Measurements from ENCODE around the gene TBC1D23. TPM values are rescaled to one million over a fixed set of nuclear protein-coding genes. Genes with fewer than 3 reads are reported as not detected.
"Not testable (repeated sequence)": the region's sequence is repeated elsewhere in the genome, so short reads cannot be mapped to it uniquely, and the experiment has no call there.

TBC1D23 gene
- total RNA-seq, 2 experiments from 2014 or later: 17.6 to 19.4 TPM

- DNase-seq (peak; percentile 34), ATAC-seq (peak; percentile 87)
- no peaks in the 10 kb centered on the region for H3K27me3 Mint-ChIP-seq
- peaks cover 41% of the 10 kb centered on the region for H3K4me1 Mint-ChIP-seq
- no peaks in the 10 kb centered on the region for H3K36me3 Mint-ChIP-seq (ENCODE audit: low read depth)
- peak overlapping the region; percentile 15 for H3K27ac Mint-ChIP-seq
- ChIA-PET POLR2A (interaction anchor here (0.6 to 1.6 kb wide), 4 partner anchors 9 to 452 kb away, joined by 3 to 8 read pairs (median 3); partner anchors contain the start of genes CMSS1 and TBC1D23), CTCF (interaction anchor here (0.8 to 2.0 kb wide), 7 partner anchors 9 to 419 kb away, joined by 3 to 10 read pairs (median 3); partner anchors contain the start of gene TBC1D23)
- intact Hi-C loops (cut with DNase I, micrococcal nuclease): loop anchor here in 1 of 2 experiments (2.0 kb wide), 2 partner anchors 131 to 441 kb away; partner anchors contain the start of genes LNP1 and TOMM70
- no peaks in the 10 kb centered on the region for H3K9me3 Mint-ChIP-seq (ENCODE audit: low read depth)
- H3K4me3 Mint-ChIP-seq: no peak overlapping the region
These were observed 8.8 kb downstream of the TBC1D23 start for GRCh38 chr3:100269410-100270214.

GRCh38 chr3:100270215-100270583 lies 9.4 kb downstream of the TBC1D23 start:
- H3K4me1 Mint-ChIP-seq: peaks cover 39% of the 10 kb centered on the region
- H3K27me3 Mint-ChIP-seq: no peaks in the 10 kb centered on the region
- ChIA-PET POLR2A (interaction anchor here (0.5 to 1.6 kb wide), 5 partner anchors 9 to 453 kb away, joined by 3 to 8 read pairs (median 3); partner anchors contain the start of genes CMSS1 and TBC1D23), CTCF (interaction anchor here (0.9 to 2.0 kb wide), 6 partner anchors 10 to 201 kb away, joined by 3 to 10 read pairs (median 4); partner anchors contain the start of gene TBC1D23)
- H3K36me3 Mint-ChIP-seq (ENCODE audit: low read depth): no peaks in the 10 kb centered on the region
- ATAC-seq (peak; percentile 95), DNase-seq (no peak)
- no peaks in the 10 kb centered on the region for H3K9me3 Mint-ChIP-seq (ENCODE audit: low read depth)
- peak overlapping the region; percentile 15 for H3K27ac Mint-ChIP-seq
- H3K4me3 Mint-ChIP-seq: no peak overlapping the region
- intact Hi-C loops (cut with DNase I, micrococcal nuclease): loop anchor here in 1 of 2 experiments (2.0 kb wide), 1 partner anchor 441 kb away; no protein-coding TSS in a partner anchor

GRCh38 chr3:100271522-100271921 lies 10.7 kb downstream of the TBC1D23 start:
- Mint-ChIP-seq H3K27me3 (no peaks in the 10 kb centered on the region), H3K36me3 (ENCODE audit: low read depth) (no peaks in the 10 kb centered on the region), H3K4me3 (no peak overlapping the region), H3K9me3 (ENCODE audit: low read depth) (no peaks in the 10 kb centered on the region), H3K4me1 (peaks cover 45% of the 10 kb centered on the region), H3K27ac (no peak overlapping the region)
- ATAC-seq (no peak), DNase-seq (no peak)
- intact Hi-C loops (cut with DNase I, micrococcal nuclease): loop anchor here in 1 of 2 experiments (2.0 kb wide), 1 partner anchor 439 kb away; no protein-coding TSS in a partner anchor
- POLR2A ChIA-PET: no interaction called here
- CTCF ChIA-PET: interaction anchor here (0.6 kb wide), 1 partner anchor 58 kb away, joined by 3 read pairs; no protein-coding TSS in a partner anchor

- CTCF ChIA-PET; H3K36me3 Mint-ChIP-seq (ENCODE audit: low read depth); H3K27ac Mint-ChIP-seq; ATAC-seq; H3K9me3 Mint-ChIP-seq (ENCODE audit: low read depth); POLR2A ChIA-PET; H3K4me3 Mint-ChIP-seq; H3K27me3 Mint-ChIP-seq; DNase-seq; intact Hi-C loops (cut with DNase I, micrococcal nuclease): not testable (repeated sequence)
- peaks cover 50% of the 10 kb centered on the region for H3K4me1 Mint-ChIP-seq
These were observed 12.2 kb downstream of the TBC1D23 start for GRCh38 chr3:100272797-100273611.

GRCh38 chr3:100274361-100274760 lies 13.6 kb downstream of the TBC1D23 start:
- intact Hi-C loops (cut with DNase I, micrococcal nuclease): no loop called here
- Mint-ChIP-seq H3K27ac (no peak overlapping the region), H3K36me3 (ENCODE audit: low read depth) (no peaks in the 10 kb centered on the region), H3K9me3 (ENCODE audit: low read depth) (no peaks in the 10 kb centered on the region), H3K27me3 (no peaks in the 10 kb centered on the region), H3K4me3 (no peak overlapping the region), H3K4me1 (peaks cover 47% of the 10 kb centered on the region)
- DNase-seq (no peak), ATAC-seq (no peak)
- POLR2A ChIA-PET: no interaction called here
- CTCF ChIA-PET: interaction anchor here (1.4 kb wide), 1 partner anchor 12 kb away, joined by 4 read pairs; no protein-coding TSS in a partner anchor

- ChIA-PET CTCF (interaction anchor here (0.5 to 1.4 kb wide), 5 partner anchors 12 to 308 kb away, joined by 3 to 5 read pairs (median 3); partner anchors contain the start of gene TBC1D23), POLR2A (no interaction called here)
- Mint-ChIP-seq H3K4me1 (peaks cover 27% of the 10 kb centered on the region), H3K27me3 (no peaks in the 10 kb centered on the region), H3K36me3 (ENCODE audit: low read depth) (peaks cover 8% of the 10 kb centered on the region), H3K27ac (no peak overlapping the region), H3K9me3 (ENCODE audit: low read depth) (no peaks in the 10 kb centered on the region), H3K4me3 (no peak overlapping the region)
- ATAC-seq: no peak
- DNase-seq: no peak
- intact Hi-C loops (cut with DNase I, micrococcal nuclease): no loop called here
These were observed 16.5 kb downstream of the TBC1D23 start for GRCh38 chr3:100277255-100277800.

- ATAC-seq: no peak
- Mint-ChIP-seq H3K27ac (no peak overlapping the region), H3K27me3 (no peaks in the 10 kb centered on the region), H3K9me3 (ENCODE audit: low read depth) (no peaks in the 10 kb centered on the region), H3K36me3 (ENCODE audit: low read depth) (peaks cover 10% of the 10 kb centered on the region), H3K4me1 (peaks cover 20% of the 10 kb centered on the region), H3K4me3 (no peak overlapping the region)
- DNase-seq: no peak
- ChIA-PET CTCF (no interaction called here), POLR2A (interaction anchor here (0.6 kb wide), 1 partner anchor 18 kb away, joined by 4 read pairs; the partner anchor contains the start of gene TBC1D23)
- intact Hi-C loops (cut with DNase I, micrococcal nuclease): no loop called here
These were observed 18.1 kb downstream of the TBC1D23 start for GRCh38 chr3:100278910-100279309.

GRCh38 chr3:100288288-100288894 lies 27.6 kb downstream of the TBC1D23 start:
- DNase-seq (no peak), ATAC-seq (no peak)
- intact Hi-C loops (cut with DNase I, micrococcal nuclease): no loop called here
- no peak overlapping the region for H3K27ac Mint-ChIP-seq
- ChIA-PET CTCF (interaction anchor here (0.6 to 0.7 kb wide), 3 partner anchors 348 to 1265 kb away, joined by 3 to 6 read pairs (median 4); no protein-coding TSS in a partner anchor), POLR2A (interaction anchor here (0.7 kb wide), 1 partner anchor 333 kb away, joined by 6 read pairs; no protein-coding TSS in a partner anchor)
- H3K4me3 Mint-ChIP-seq: no peak overlapping the region
- no peaks in the 10 kb centered on the region for H3K27me3 Mint-ChIP-seq
- H3K36me3 Mint-ChIP-seq (ENCODE audit: low read depth): peaks cover 14% of the 10 kb centered on the region
- no peaks in the 10 kb centered on the region for H3K4me1 Mint-ChIP-seq
- H3K9me3 Mint-ChIP-seq (ENCODE audit: low read depth): no peaks in the 10 kb centered on the region

GRCh38 chr3:100289339-100289738 lies 28.5 kb downstream of the TBC1D23 start:
- H3K36me3 Mint-ChIP-seq (ENCODE audit: low read depth): peaks cover 12% of the 10 kb centered on the region
- DNase-seq (no peak), ATAC-seq (no peak)
- no peak overlapping the region for H3K27ac Mint-ChIP-seq
- ChIA-PET POLR2A (no interaction called here), CTCF (no interaction called here)
- H3K9me3 Mint-ChIP-seq (ENCODE audit: low read depth): no peaks in the 10 kb centered on the region
- H3K4me1 Mint-ChIP-seq: no peaks in the 10 kb centered on the region
- H3K4me3 Mint-ChIP-seq: no peak overlapping the region
- intact Hi-C loops (cut with DNase I, micrococcal nuclease): no loop called here
- no peaks in the 10 kb centered on the region for H3K27me3 Mint-ChIP-seq

- no peaks in the 10 kb centered on the region for H3K9me3 Mint-ChIP-seq (ENCODE audit: low read depth)
- no peak overlapping the region for H3K4me3 Mint-ChIP-seq
- intact Hi-C loops (cut with DNase I, micrococcal nuclease): no loop called here
- POLR2A ChIA-PET: no interaction called here
- no peak overlapping the region for H3K27ac Mint-ChIP-seq
- DNase-seq (no peak), ATAC-seq (no peak)
- H3K27me3 Mint-ChIP-seq: no peaks in the 10 kb centered on the region
- CTCF ChIA-PET: interaction anchor here (2.0 kb wide), 1 partner anchor 463 kb away, joined by 6 read pairs; no protein-coding TSS in a partner anchor
- no peaks in the 10 kb centered on the region for H3K4me1 Mint-ChIP-seq
- peaks cover 18% of the 10 kb centered on the region for H3K36me3 Mint-ChIP-seq (ENCODE audit: low read depth)
These were observed 34.3 kb downstream of the TBC1D23 start for GRCh38 chr3:100295089-100295488.

Data from activated CD4-positive, alpha-beta T cell treated with anti-CD3 and anti-CD28 coated beads for 36 hours (primary cell).